Stimulated activated CD8-positive, alpha-beta memory T cell treated with anti-CD3 and anti-CD28 coated beads, Interleukin-7, amount 100 ng/mL, for 24 hours (primary cell): ENCODE data around the gene F5.

Experiments used
- DNase-seq: peaks from one replicate; pipeline ENCODE4 v3.0.0-alpha.2; 2020; ENCODE audit warnings: low read depth

The F5 gene

GRCh38 chr1:169588112-169588511 lies 1.8 kb upstream of the F5 start:
- DNase-seq, result no peak

DNA sequence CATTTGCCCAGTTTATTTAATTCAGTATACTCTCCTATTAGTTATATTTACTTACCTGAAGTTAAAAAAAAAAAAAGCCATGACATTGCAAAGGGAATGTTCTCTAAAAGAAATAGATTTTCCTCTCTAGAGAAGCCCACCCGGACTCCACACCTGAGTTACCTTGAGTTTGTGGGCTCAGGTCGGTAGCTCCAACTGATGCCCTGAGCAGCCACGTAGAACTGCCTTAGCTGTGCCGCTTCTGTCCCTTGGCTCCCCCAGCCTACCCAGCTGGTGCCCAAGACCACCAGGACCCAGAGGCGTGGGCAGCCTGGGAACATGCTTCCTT lies 250 bp downstream of the F5 start:
- no peak for DNase-seq

DNA sequence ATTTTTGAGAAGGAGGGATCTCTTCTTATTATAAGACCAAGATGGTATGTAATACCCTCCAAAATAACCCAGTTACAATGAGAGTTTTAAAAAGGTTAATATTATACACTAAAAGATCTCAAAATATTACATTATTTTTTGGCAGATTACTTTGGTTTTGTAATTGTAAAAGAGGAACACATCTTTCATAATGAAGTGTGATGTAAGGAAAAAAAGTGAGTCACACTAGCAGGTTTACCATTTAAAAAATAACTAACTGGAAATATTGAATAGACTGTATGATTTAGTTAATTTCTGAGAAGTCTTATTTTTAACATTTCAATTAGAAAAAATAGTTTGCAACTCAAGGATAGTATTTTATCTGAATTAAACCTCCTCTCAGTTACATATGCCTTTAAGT lies 1.1 kb downstream of the F5 start:
- DNase-seq, result no peak

GRCh38 chr1:169584483-169585144 lies 1.7 kb downstream of the F5 start:
- DNase-seq, result no peak

DNA sequence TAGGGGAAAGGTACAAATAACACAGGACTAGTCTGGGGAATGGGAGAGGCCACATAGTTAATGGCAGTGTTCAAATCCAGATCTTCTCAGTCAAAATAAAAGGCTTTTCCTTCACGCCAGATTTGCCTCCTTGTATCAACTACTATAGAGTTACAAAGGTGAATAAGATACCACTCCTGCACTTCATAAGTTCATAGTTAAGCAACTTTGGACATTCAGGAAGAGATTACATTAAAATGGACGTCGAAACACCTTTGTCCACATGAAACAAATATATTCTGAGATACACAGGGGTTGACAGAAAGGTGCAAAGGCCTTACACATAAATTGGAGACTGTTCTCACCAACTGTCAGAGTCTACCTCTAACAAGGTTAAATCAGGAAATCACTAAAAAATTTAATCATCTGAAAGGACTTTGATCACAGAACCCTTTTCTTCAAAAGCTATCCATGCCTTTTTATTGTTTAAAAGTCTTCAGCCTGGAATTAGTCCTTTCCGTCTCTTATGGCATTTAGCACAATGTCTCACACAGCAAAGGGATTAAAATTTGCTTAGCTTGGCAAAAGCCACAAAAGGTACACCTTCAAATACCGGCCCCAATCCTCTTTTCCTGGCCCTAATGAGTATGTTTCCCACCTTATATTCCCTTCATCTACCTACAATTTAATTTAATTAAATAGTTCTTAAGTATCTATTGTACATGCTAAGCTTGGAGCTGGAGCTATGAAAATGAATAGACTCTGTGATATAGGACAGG lies 8.1 kb downstream of the F5 start:
- no peak for DNase-seq

DNA sequence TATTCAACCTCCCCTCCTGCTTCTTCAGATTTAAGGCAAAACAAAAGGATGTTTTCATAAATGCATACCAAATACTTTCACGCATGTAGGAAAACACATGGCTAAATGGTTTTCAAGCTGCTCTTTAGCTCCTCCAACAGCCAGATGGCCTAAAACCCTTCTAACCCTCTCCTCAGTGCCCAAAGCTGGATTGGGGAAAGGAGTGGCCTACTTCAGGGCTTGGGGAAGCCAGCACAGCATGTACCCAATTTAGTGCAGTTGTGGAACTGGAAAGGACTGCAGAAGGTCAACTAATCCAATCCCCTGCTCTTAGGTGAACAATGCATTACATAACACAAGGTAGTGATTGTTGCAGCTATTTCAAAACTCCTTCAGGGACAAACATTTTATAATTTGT lies 9.3 kb downstream of the F5 start:
- no peak for DNase-seq

DNA sequence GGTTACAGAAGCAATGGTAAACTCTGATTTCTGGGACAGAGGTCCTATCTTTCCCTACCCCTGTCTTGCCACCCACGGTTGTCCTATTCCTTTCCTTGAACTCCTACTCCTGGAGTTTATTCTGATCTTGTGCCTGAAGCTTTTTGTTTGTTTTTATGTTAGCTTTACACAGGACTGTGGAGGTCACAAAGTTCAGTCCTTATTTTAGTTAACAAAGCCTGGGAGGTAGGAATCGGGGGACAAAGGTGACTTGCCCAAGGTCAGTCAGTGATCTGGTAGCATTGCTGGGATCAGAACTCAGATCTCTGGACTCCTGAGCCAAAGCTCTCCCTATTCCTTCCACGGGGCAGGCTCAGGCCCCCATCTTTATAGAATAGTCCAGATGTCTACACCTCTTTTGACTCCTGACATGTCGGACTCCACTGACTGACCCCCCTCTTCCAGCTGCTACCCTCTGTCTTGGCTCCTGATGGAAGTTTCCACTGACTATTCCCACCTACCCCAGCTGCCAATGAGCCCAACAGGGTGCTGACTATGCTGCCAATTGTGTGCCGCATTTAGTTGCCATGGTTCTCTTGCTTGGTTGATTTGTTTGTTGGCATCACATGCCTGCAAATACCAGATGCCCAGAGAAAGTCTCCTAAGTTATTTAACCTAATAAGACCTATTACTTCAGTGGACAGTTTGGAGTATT lies 9.9 kb downstream of the F5 start:
- DNase-seq, result no peak

GRCh38 chr1:169574336-169574735 lies 11.9 kb downstream of the F5 start:
- no peak for DNase-seq

GRCh38 chr1:169572187-169572586 lies 14.1 kb downstream of the F5 start:
- no peak for DNase-seq

GRCh38 chr1:169571450-169571849 lies 14.8 kb downstream of the F5 start:
- DNase-seq, result no peak

DNA sequence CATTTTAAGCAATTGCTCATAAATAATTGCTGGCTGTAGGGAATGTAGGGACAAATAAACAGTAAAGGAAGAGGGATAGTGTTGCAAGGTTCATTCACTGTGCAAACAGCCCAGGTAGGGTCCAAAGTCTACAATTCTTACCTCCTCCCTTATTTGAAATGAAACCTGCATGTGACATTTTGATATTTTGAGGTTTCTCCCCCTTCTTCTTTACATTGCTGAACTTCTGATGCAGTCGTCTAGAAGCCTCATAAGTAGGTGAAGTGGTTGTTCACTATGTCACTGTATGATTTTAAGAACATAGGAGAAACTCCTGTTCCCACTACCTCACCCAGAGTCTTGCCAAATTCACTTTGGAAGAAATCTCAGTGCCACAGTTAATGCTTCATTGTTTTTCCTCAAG lies 16.1 kb downstream of the F5 start:
- no peak for DNase-seq

- DNase-seq, result no peak
Observed at GRCh38 chr1:169568497-169568896, 17.8 kb downstream of the F5 start.

GRCh38 chr1:169565335-169566271 lies 20.7 kb downstream of the F5 start:
- no peak for DNase-seq

- no peak for DNase-seq
Observed at GRCh38 chr1:169563650-169564049, 22.6 kb downstream of the F5 start.

- DNase-seq, result no peak
Observed at GRCh38 chr1:169563019-169563615, 23.2 kb downstream of the F5 start.

- no peak for DNase-seq
Observed at GRCh38 chr1:169561692-169562091, 24.6 kb downstream of the F5 start.

DNA sequence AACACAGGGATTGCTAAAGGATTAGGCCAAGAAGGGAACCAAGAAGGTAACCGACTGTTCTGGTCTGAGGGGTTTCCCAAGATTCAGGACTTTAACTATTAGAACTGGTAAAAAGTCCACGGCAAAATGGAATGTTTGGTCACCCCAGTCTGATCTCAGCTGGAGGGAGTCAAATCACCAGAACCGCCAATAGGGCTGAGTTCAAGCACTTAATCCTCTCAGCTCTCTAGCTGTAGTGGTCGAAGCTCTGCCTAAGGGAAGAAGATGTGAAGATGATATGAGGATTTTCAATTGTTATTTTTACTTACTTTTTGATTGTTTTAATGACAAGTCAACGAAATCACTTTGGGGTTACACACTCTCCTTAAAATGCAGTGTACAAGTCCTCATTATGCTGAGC lies 29.1 kb downstream of the F5 start:
- DNase-seq, result no peak

- no peak for DNase-seq
Observed at GRCh38 chr1:169550294-169550693, 36.0 kb downstream of the F5 start.

GRCh38 chr1:169548282-169548681 lies 38.0 kb downstream of the F5 start:
- DNase-seq, result no peak

GRCh38 chr1:169546087-169546995 lies 39.9 kb downstream of the F5 start:
- DNase-seq, result no peak

DNA sequence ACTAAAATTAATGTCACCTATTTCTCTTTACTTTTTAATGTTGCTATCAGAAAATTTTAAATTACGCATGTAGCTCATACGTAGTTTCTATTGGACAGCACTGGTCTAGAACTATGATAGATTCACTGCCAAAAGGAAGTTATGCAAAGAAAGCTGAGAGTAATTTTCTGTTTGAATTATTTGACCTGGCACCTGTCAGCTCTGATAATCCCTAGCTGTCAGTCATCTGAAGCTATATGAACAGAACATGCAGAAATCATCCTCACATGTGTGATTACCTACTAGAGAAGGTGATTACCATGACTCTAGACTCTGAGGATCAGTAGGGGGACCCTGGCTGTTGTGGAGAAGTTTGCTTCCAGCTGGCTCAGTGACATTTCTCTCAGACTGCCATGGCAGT lies 40.8 kb downstream of the F5 start:
- no peak for DNase-seq
